Measurements from ENCODE around the gene OSBPL1A. TPM values are rescaled to one million over a fixed set of nuclear protein-coding genes. Genes with fewer than 3 reads are reported as not detected.

OSBPL1A gene
- total and polyA plus RNA-seq, 7 donors = 15.2 to 110 (median 71.3) TPM

DNA sequence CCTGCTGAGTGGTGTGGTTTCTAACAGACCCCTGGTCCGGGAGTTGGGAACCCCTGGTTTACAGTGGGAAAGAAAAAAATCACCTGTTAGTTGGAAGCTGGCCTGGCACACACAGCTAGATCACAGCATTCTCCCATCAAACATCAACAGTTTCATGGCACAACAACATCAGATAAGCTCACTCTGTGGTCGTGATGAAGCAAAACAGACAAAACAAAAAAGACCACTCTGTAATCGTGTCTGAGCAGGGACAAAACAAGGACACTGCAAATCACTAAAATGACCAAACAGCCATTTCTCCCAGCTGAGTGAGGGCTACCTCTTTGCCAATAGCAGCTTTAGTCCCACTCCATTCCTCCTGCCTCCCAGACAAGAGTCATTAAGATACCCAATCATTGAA, 19.9 kb upstream of the OSBPL1A start:
- Histone ChIP-seq H3K4me1 (no peaks in the 10 kb centered on the region), H3K4me3 (no peak overlapping the region), H3K36me3 (no peaks in the 10 kb centered on the region), H3K27ac (no peak overlapping the region), H3K9me3 (no peaks in the 10 kb centered on the region), H3K27me3 (peaks cover 0 to 36% (median 13%) of the 10 kb centered on the region in 3 donors)
- TF ChIP-seq POLR2A (IDR thresholded peaks at IDR 0.05) (no peak), EP300 (IDR thresholded peaks at IDR 0.05) (no peak), POLR2AphosphoS5 (IDR thresholded peaks at IDR 0.05) (no peak)
- TF ChIP-seq, protein P1, sequence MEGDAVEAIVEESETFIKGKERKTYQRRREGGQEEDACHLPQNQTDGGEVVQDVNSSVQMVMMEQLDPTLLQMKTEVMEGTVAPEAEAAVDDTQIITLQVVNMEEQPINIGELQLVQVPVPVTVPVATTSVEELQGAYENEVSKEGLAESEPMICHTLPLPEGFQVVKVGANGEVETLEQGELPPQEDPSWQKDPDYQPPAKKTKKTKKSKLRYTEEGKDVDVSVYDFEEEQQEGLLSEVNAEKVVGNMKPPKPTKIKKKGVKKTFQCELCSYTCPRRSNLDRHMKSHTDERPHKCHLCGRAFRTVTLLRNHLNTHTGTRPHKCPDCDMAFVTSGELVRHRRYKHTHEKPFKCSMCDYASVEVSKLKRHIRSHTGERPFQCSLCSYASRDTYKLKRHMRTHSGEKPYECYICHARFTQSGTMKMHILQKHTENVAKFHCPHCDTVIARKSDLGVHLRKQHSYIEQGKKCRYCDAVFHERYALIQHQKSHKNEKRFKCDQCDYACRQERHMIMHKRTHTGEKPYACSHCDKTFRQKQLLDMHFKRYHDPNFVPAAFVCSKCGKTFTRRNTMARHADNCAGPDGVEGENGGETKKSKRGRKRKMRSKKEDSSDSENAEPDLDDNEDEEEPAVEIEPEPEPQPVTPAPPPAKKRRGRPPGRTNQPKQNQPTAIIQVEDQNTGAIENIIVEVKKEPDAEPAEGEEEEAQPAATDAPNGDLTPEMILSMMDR (IDR thresholded peaks at IDR 0.05) = no peak
- intact Hi-C loops (cut with DNase I) = no loop called here
- 63 to 73% methylated on average over 3 of the region's 3 CpGs for WGBS, 2 donors
- DNase-seq = no peak

- 73 to 77% methylated on average over 3 of the region's 3 CpGs for WGBS, 2 donors
- intact Hi-C loops (cut with DNase I) = no loop called here
- Histone ChIP-seq H3K27me3 (peaks cover 0 to 25% (median 8%) of the 10 kb centered on the region in 3 donors), H3K9me3 (no peaks in the 10 kb centered on the region), H3K27ac (no peak overlapping the region), H3K36me3 (no peaks in the 10 kb centered on the region), H3K4me3 (no peak overlapping the region), H3K4me1 (no peaks in the 10 kb centered on the region)
- DNase-seq = no peak
- TF ChIP-seq EP300 (IDR thresholded peaks at IDR 0.05) (no peak), POLR2A (IDR thresholded peaks at IDR 0.05) (no peak), POLR2AphosphoS5 (IDR thresholded peaks at IDR 0.05) (no peak)
- TF ChIP-seq, protein P1 (IDR thresholded peaks at IDR 0.05) = no peak
These were observed 16.9 kb upstream of the OSBPL1A start for GRCh38 chr18:24414349-24415003.

DNA sequence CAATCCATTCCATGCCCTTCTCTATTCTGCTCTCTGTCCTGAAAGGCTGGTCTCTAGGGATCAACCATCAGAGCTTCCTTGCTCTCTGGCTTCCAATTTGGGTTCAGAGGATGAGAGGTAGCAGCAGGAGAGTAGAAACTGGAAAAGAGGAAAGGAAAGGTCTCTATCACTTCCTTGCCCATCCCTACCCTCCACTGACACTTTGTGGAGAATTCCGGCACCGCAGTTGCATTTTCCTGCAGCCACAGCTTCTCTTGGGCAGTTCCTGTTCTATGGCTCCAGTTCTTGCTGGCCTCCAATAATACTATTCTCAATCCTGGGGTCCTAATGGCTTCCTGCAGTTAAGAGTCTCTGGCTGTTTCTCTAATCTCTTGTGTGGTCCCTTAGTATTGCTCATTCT, 15.5 kb upstream of the OSBPL1A start:
- no peak for DNase-seq
- no peaks in the 10 kb centered on the region for H3K9me3 ChIP-seq
- WGBS, 2 donors = 88 to 90% methylated on average over 2 of the region's 2 CpGs
- H3K36me3 ChIP-seq = no peaks in the 10 kb centered on the region
- TF ChIP-seq, protein P1 (IDR thresholded peaks at IDR 0.05) = no peak
- TF ChIP-seq EP300 (IDR thresholded peaks at IDR 0.05) (no peak), POLR2AphosphoS5 (IDR thresholded peaks at IDR 0.05) (no peak), POLR2A (IDR thresholded peaks at IDR 0.05) (no peak)
- H3K4me3 ChIP-seq = no peak overlapping the region
- intact Hi-C loops (cut with DNase I) = no loop called here
- H3K27ac ChIP-seq = no peak overlapping the region
- peaks cover 0 to 12% (median 0%) of the 10 kb centered on the region in 3 donors for H3K27me3 ChIP-seq
- no peaks in the 10 kb centered on the region for H3K4me1 ChIP-seq

GRCh38 chr18:24408496-24408895, 10.9 kb upstream of the OSBPL1A start:
- no peak overlapping the region for H3K27ac ChIP-seq
- TF ChIP-seq POLR2A (IDR thresholded peaks at IDR 0.05) (no peak), POLR2AphosphoS5 (IDR thresholded peaks at IDR 0.05) (no peak), EP300 (IDR thresholded peaks at IDR 0.05) (no peak)
- TF ChIP-seq, protein P1 (IDR thresholded peaks at IDR 0.05) = no peak
- H3K9me3 ChIP-seq = no peaks in the 10 kb centered on the region
- no peaks in the 10 kb centered on the region for H3K36me3 ChIP-seq
- H3K4me3 ChIP-seq = no peak overlapping the region
- 91 to 95% methylated on average over 2 of the region's 2 CpGs for WGBS, 2 donors
- H3K4me1 ChIP-seq = no peaks in the 10 kb centered on the region
- intact Hi-C loops (cut with DNase I) = no loop called here
- DNase-seq = no peak
- no peaks in the 10 kb centered on the region for H3K27me3 ChIP-seq

DNA sequence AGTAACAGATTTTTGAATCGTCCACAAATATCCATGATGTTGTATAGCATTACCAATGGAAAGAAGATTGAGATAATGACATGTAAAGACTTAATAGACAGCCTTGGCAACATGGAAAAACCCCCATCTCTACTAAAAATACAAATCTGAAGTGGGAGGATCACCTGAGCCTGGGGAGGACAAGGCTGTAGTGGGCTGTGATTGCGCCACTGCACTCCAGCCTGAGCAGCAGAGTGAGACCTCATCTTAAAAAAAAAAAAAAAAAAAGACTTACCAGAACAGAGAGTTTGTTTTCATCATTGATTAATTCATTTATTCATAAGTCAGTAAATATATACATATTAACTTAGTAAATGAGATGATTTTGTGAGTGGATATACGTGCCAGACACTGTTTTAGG, 7.0 kb upstream of the OSBPL1A start:
- H3K4me1 ChIP-seq = no peaks in the 10 kb centered on the region
- no peak overlapping the region for H3K27ac ChIP-seq
- WGBS, 2 donors = 90 to 91% methylated on average over 3 of the region's 3 CpGs
- no peak for TF ChIP-seq EP300 (IDR thresholded peaks at IDR 0.05)
- no peak for DNase-seq
- no peaks in the 10 kb centered on the region for H3K9me3 ChIP-seq
- H3K27me3 ChIP-seq = no peaks in the 10 kb centered on the region
- no peaks in the 10 kb centered on the region for H3K36me3 ChIP-seq
- no peak overlapping the region for H3K4me3 ChIP-seq
- intact Hi-C loops (cut with DNase I) = no loop called here
